ENCODE data around the gene KANSL1. TPM values are rescaled to one million over a fixed set of nuclear protein-coding genes. Genes with fewer than 3 reads are reported as not detected.
"Not testable (repeated sequence)": the region's sequence is repeated elsewhere in the genome, so short reads cannot be mapped to it uniquely, and the experiment has no call there.

The KANSL1 gene
- total RNA-seq, 4 donors from 2014 or later: 80.3 to 201 (median 146) TPM

DNA sequence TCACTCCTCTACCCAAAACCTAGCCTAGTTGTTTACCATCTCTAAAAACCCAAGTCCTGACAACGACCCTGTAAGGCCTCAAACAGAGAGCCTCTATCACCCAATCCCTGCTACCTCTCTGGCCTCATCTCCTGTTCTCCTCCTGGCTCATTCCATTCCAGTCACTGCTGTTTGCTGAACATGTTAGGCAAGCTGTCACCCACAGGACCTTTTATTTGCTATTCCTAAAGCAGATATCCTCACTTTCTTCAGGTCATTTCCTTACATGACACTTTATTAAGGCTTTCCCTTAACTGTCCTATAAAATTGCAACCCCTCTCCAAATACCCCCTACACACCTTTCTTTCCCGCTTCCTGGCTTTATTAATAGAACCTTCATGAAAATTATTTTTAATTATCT lies 85.1 kb downstream of the KANSL1 start:
- Histone ChIP-seq H3K27me3 (no peaks in the 10 kb centered on the region), H3K27ac (peak overlapping the region in 3 of 4 donors; percentile 37 to 60 (median 45)), H3K36me3 (no peaks in the 10 kb centered on the region), H3K9me3 (no peaks in the 10 kb centered on the region), H3K4me1 (peaks cover 36 to 62% (median 41%) of the 10 kb centered on the region in 4 donors), H3K4me3 (no peak overlapping the region)
- in situ Hi-C loops (cut with MboI; ENCODE audit: low pct_ligation_motif_present in 1 of 4, low pct_unique_long_range_greater_than_20kb in 1 of 4, low sequenced_read_pairs in 3 of 4) (no loop called here), intact Hi-C loops (cut with DNase I; ENCODE audit: low total_unique reads) (no loop called here)
- DNase-seq: no peak
- no peak for TF ChIP-seq EP300 (IDR thresholded peaks at IDR 0.05; ENCODE audit: low read depth)
- TF ChIP-seq POLR2AphosphoS5 (IDR thresholded peaks at IDR 0.05): no peak
- TF ChIP-seq POLR2A (IDR thresholded peaks at IDR 0.05): no peak
- TF ChIP-seq, protein P1, sequence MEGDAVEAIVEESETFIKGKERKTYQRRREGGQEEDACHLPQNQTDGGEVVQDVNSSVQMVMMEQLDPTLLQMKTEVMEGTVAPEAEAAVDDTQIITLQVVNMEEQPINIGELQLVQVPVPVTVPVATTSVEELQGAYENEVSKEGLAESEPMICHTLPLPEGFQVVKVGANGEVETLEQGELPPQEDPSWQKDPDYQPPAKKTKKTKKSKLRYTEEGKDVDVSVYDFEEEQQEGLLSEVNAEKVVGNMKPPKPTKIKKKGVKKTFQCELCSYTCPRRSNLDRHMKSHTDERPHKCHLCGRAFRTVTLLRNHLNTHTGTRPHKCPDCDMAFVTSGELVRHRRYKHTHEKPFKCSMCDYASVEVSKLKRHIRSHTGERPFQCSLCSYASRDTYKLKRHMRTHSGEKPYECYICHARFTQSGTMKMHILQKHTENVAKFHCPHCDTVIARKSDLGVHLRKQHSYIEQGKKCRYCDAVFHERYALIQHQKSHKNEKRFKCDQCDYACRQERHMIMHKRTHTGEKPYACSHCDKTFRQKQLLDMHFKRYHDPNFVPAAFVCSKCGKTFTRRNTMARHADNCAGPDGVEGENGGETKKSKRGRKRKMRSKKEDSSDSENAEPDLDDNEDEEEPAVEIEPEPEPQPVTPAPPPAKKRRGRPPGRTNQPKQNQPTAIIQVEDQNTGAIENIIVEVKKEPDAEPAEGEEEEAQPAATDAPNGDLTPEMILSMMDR (IDR thresholded peaks at IDR 0.05): no peak
- 45 to 58% methylated on average over 2 of the region's 2 CpGs for WGBS, 2 donors (ENCODE audit: low coverage in 1 of 2)

DNA sequence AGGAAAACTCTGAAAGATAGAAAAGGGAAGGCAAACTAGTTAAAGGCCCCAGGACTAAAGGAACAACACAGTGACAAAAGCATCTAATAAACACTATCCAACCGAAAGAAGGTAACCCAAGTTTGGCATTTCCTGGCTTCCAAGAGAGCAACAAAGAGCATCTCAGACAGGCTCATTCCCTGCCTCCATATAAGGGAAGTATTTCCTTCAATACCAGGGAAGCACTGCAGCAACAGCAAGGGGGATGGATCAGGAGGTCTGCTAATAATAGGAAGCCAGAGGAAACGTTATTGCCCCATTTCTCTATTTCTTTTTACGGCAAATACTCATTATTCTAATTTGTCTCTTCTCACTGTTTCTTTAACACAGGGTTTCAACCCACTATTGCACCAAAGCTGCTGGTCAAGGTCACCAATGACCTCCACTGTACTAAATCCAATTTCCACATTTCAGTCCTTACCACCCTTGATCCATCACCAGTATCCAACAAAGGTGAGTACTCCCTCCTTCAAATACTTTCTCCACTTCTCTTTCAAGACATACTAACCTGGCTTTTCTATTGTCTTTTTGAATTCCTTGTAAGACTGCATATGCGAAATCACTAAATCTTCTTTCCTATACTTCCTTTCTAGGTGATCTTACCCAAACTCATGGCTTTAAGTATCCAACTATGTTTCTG lies 86.1 kb downstream of the KANSL1 start:
- no peak for TF ChIP-seq POLR2A (IDR thresholded peaks at IDR 0.05)
- no peak for TF ChIP-seq POLR2AphosphoS5 (IDR thresholded peaks at IDR 0.05)
- TF ChIP-seq EP300 (IDR thresholded peaks at IDR 0.05; ENCODE audit: low read depth): no peak
- TF ChIP-seq, protein P1 (IDR thresholded peaks at IDR 0.05): no peak
- no peak for DNase-seq
- Histone ChIP-seq H3K27me3 (no peaks in the 10 kb centered on the region), H3K27ac (peak overlapping the region in 2 of 4 donors; percentile 4 to 9), H3K9me3 (no peaks in the 10 kb centered on the region), H3K4me3 (no peak overlapping the region), H3K36me3 (no peaks in the 10 kb centered on the region), H3K4me1 (peaks cover 40 to 72% (median 46%) of the 10 kb centered on the region in 4 donors)
- 58 to 75% methylated on average over 4 of the region's 4 CpGs for WGBS, 2 donors (ENCODE audit: low coverage in 1 of 2)
- intact Hi-C loops (cut with DNase I; ENCODE audit: low total_unique reads): no loop called here
- in situ Hi-C loops (cut with MboI; ENCODE audit: low pct_ligation_motif_present in 1 of 4, low pct_unique_long_range_greater_than_20kb in 1 of 4, low sequenced_read_pairs in 3 of 4): no loop called here

DNA sequence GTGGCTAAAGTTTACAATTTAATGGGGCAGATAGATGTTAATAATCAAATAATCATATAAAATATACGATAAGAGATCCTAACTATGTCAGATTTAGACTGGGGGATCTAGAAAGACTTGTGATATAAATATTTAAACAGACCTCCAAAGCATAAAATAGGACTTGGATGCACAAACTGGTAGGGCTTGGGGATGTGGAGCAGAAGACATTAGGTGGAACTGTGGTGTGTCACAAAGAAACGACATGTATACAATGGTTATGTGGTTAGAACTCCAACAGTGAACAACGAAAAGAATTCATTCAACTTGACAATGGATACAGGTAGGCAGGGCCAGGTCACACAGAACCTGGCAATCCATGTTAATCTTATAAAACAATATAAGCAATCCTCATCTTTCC lies 90.4 kb downstream of the KANSL1 start:
- WGBS, 2 donors (ENCODE audit: low coverage in 1 of 2): 59 to 70% methylated on average over 3 of the region's 3 CpGs
- H3K27me3 ChIP-seq; H3K4me3 ChIP-seq; DNase-seq; in situ Hi-C loops (cut with MboI; ENCODE audit: low pct_ligation_motif_present in 1 of 4, low pct_unique_long_range_greater_than_20kb in 1 of 4, low sequenced_read_pairs in 3 of 4); H3K36me3 ChIP-seq; intact Hi-C loops (cut with DNase I; ENCODE audit: low total_unique reads); H3K9me3 ChIP-seq: not testable (repeated sequence)
- Histone ChIP-seq H3K4me1 (peaks cover 14 to 65% (median 29%) of the 10 kb centered on the region in 4 donors), H3K27ac (peak overlapping the region in 1 of 4 donors; percentile 17)

DNA sequence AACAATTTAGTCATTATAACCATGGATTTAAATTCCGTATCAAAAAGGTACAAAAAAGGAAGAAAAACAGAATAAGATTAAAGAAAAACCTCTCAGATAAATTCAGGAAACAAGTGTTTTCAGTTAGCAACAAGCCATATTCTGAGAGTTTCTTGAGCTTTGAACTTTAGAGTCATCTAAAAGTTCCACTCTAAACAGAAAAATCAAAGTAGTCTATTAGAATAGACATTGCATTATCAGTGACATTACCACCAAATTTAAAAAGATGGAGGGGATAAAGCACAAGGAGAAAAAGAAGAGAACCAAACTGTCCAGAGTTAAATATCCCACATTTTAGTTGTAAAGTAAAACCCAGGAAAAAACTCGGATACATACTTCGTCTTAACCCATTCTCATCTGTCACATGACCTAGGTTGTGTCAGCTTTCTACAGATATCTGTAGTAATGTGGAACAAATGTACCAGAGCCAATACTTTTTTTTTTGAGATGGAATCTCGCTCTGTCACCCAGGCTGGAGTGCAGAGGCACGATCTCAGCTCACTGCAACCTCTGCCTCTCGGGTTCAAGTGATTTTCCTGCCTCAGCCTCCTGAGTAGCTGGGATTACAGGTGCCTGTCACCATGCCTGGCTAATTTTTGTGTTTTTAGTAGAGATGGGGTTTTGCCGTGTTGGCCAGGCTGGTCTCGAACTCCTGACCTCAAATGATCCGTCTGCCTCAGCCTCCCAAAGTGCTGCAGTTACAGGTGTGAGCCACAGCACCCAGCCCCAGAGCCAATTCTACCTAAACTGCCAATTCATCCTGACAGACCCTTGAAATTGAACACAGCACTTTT lies 91.2 kb downstream of the KANSL1 start:
- in situ Hi-C loops (cut with MboI; ENCODE audit: low pct_ligation_motif_present in 1 of 4, low pct_unique_long_range_greater_than_20kb in 1 of 4, low sequenced_read_pairs in 3 of 4); H3K27me3 ChIP-seq; DNase-seq; H3K36me3 ChIP-seq; H3K4me3 ChIP-seq; H3K9me3 ChIP-seq; intact Hi-C loops (cut with DNase I; ENCODE audit: low total_unique reads): not testable (repeated sequence)
- WGBS, 2 donors (ENCODE audit: low coverage in 1 of 2): 67 to 69% methylated on average over 1 to 9 of the region's 9 CpGs
- Histone ChIP-seq H3K4me1 (peaks cover 14 to 57% (median 24%) of the 10 kb centered on the region in 4 donors), H3K27ac (peak overlapping the region; percentile 17 to 50 (median 49))

DNA sequence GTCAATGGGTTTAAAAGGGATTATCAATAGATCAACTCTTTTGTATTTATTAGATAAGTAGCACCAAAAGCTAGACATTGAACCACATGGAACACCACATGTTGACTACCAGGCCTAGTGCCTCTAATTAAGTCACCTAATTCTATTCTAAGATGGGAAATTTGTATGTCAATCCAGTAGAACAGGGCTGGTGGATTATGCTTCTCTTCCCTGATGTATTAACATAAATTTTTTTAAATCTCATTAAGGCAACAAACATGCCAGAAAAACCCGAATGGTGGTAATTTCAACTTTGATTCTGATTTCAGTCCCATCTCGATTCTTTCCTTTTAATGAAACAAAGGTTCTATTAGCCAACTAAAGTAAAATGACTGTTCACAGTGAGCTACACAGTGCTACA lies 92.6 kb downstream of the KANSL1 start:
- WGBS, 2 donors (ENCODE audit: low coverage in 1 of 2): 64 to 72% methylated on average over 2 of the region's 2 CpGs
- no peak overlapping the region for H3K4me3 ChIP-seq
- intact Hi-C loops (cut with DNase I; ENCODE audit: low total_unique reads) (no loop called here), in situ Hi-C loops (cut with MboI; ENCODE audit: low pct_ligation_motif_present in 1 of 4, low pct_unique_long_range_greater_than_20kb in 1 of 4, low sequenced_read_pairs in 3 of 4) (no loop called here)
- H3K27ac ChIP-seq: peak overlapping the region; percentile 32 to 50 (median 49)
- peaks cover 14 to 54% (median 22%) of the 10 kb centered on the region in 4 donors for H3K4me1 ChIP-seq
- H3K9me3 ChIP-seq: no peaks in the 10 kb centered on the region
- TF ChIP-seq EP300 (IDR thresholded peaks at IDR 0.05; ENCODE audit: low read depth): no peak
- TF ChIP-seq, protein P1 (IDR thresholded peaks at IDR 0.05): no peak
- no peak for TF ChIP-seq POLR2A (IDR thresholded peaks at IDR 0.05)
- no peak for TF ChIP-seq POLR2AphosphoS5 (IDR thresholded peaks at IDR 0.05)
- no peak for DNase-seq
- H3K36me3 ChIP-seq: no peaks in the 10 kb centered on the region
- H3K27me3 ChIP-seq: no peaks in the 10 kb centered on the region

Measured in transverse colon (tissue), 4 donors.